ENCODE results near the gene PLA1A.

The PLA1A gene

DNA sequence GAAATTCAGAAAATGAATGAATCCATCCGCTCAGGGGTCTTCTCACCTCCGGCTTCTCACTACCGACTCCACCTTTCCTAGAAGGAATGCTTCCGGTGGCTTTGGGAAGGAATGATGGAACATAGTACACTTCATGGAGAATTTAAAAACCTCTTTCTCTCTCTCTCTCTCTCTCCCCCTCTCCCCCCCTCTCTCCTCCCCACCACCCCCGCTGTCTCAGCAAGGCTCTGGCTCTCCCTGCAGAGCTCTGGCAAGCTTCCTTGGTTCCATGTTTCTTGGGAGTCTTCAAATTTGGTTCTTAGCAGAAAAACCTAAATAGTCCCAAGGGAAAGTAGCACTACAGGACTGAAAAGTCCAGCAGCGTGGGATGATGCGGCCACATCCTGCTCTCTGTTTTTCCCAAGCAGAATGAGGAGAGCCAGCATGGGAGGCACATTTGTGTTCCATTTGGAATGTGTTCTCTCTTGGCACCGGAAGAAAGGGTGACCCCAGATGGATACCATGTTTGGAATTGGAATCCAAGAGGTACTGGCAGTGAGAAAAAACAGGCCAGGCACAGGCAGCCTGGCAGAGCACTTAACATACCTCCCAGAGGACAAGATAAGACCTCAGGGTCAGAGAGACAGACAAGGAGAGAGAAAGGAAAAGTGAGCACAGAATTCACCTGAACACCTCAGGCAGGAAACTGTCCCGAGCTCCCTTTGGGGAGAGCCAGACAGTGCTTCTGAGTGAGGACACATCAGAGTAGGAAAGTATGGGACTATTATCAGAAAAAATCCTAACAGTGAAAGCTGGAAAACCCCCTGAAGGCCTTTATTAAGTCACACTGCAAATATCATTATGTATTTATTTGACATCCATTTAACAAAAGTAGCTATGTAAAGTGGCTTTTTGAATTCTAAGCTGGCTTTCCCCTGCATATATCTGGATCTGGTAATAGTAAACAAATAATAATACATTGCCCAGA lies 63.1 kb downstream of the PLA1A start, which contains the start of gene POPDC2:
POPDC2 (minus strand) TSS at position 116 of the 967 bp plus-strand sequence. CDS start 166 bp downstream, outside the sequence.
- no peaks in the 10 kb centered on the region for H3K4me1 ChIP-seq (ENCODE audit: control insufficient read depth, insufficient read depth, low read length)
- no peaks in the 10 kb centered on the region for H3K36me3 ChIP-seq (ENCODE audit: control insufficient read depth in 2 of 2, insufficient read depth in 1 of 2, low read length in 2 of 2)
- H3K27ac ChIP-seq (ENCODE audit: extremely low read depth, low read depth, low read length), result no peak within 1 kb of the TSS
- no peaks in the 10 kb centered on the region for H3K9me3 ChIP-seq (ENCODE audit: control insufficient read depth, insufficient read depth, low read depth, low read length)
- H3K4me3 ChIP-seq (ENCODE audit: low read depth, low read length), result no peak within 1 kb of the TSS
- ChIA-PET POLR2A (no interaction called here), CTCF (no interaction called here)
- TF ChIP-seq ZBTB44 (tag by site-specific recombination; IDR thresholded peaks at IDR 0.05) (no peak), ZNF701 (tag by site-specific recombination; IDR thresholded peaks at IDR 0.05) (no peak), ZNF248 (tag by site-specific recombination; IDR thresholded peaks at IDR 0.05) (no peak), ZBTB48 (tag by site-specific recombination; IDR thresholded peaks at IDR 0.05) (no peak), ZNF514 (tag by site-specific recombination; IDR thresholded peaks at IDR 0.05) (no peak), ZBTB1 (tag by site-specific recombination; IDR thresholded peaks at IDR 0.05) (no peak), ZNF18 (tag by site-specific recombination; IDR thresholded peaks at IDR 0.05) (no peak), ZNF221 (tag by site-specific recombination; IDR thresholded peaks at IDR 0.05; ENCODE audit: borderline replicate concordance) (no peak), ZBTB21 (tag by site-specific recombination; IDR thresholded peaks at IDR 0.05) (no peak), KLF7 (tag by site-specific recombination; IDR thresholded peaks at IDR 0.05; ENCODE audit: borderline replicate concordance) (no peak), ZBTB49 (tag by site-specific recombination; IDR thresholded peaks at IDR 0.05; ENCODE audit: low read depth) (no peak), ZNF600 (tag by site-specific recombination; IDR thresholded peaks at IDR 0.05) (no peak), ATF2 (tag by site-specific recombination; IDR thresholded peaks at IDR 0.05; ENCODE audit: low read depth) (no peak), ZNF704 (tag by site-specific recombination; IDR thresholded peaks at IDR 0.05) (no peak), TCF7L2 (IDR thresholded peaks at IDR 0.05; ENCODE audit: borderline replicate concordance, low read depth, low read length) (no peak), ZNF324 (tag by site-specific recombination; IDR thresholded peaks at IDR 0.05) (no peak), ZNF623 (tag by site-specific recombination; IDR thresholded peaks at IDR 0.05) (no peak), ZNF23 (tag by site-specific recombination; IDR thresholded peaks at IDR 0.05; ENCODE audit: borderline replicate concordance) (no peak), ZNF16 (tag by site-specific recombination; IDR thresholded peaks at IDR 0.05; ENCODE audit: low read depth) (no peak)
- TF ChIP-seq, protein P1, sequence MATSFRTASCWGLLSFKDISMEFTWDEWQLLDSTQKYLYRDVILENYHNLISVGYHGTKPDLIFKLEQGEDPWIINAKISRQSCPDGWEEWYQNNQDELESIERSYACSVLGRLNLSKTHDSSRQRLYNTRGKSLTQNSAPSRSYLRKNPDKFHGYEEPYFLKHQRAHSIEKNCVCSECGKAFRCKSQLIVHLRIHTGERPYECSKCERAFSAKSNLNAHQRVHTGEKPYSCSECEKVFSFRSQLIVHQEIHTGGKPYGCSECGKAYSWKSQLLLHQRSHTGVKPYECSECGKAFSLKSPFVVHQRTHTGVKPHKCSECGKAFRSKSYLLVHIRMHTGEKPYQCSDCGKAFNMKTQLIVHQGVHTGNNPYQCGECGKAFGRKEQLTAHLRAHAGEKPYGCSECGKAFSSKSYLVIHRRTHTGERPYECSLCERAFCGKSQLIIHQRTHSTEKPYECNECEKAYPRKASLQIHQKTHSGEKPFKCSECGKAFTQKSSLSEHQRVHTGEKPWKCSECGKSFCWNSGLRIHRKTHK (tag by site-specific recombination; IDR thresholded peaks at IDR 0.05), result no peak
